Pancreas (tissue), 10 donors: ENCODE measurements around the gene SCRT2. TPM values are rescaled to one million over a fixed set of nuclear protein-coding genes. Genes with fewer than 3 reads are reported as not detected.

ENCODE experiments used
- ATAC-seq, 4 donors: fragments of 200-7000 bp; cut with Tn5 transposase; one replicate each; pipeline versions ENCODE4 v1.8.0 to v1.9.1; 2020; ENCODE audit warnings: mild to moderate bottlenecking in 4 of 4, moderate library complexity in 4 of 4
- DNase-seq, 6 donors: peaks; one replicate each; pipeline ENCODE4 v3.0.0-alpha.2; 2020
- FAIRE-seq: peaks from 2 replicates; lab custom pipeline; 2012; peaks lifted over from hg19 to GRCh38; lab: Jason Lieb, UNC
- H3K27ac ChIP-seq, 4 donors: fragments of 200-600 bp; sonication (generic); 1 replicate in 3 of 4; 2 replicates in 1 of 4; pipeline versions ENCODE4 v1.5.0 to v1.8.0; 2020
- H3K27me3 ChIP-seq, 4 donors: fragments of 200-600 bp; one replicate each; pipeline ENCODE4 v1.8.0; 2021
- H3K36me3 ChIP-seq, 3 donors: fragments of 200-600 bp; sonication (generic) in 1 of 3; one replicate each; pipeline versions ENCODE4 v1.5.0 to v1.8.0; 2020 to 2021
- H3K4me1 ChIP-seq, 3 donors: fragments of 200-600 bp; one replicate each; pipeline ENCODE4 v1.8.0; 2021
- H3K4me3 ChIP-seq, 4 donors: fragments of 200-600 bp; sonication (generic) in 2 of 4; one replicate each; pipeline versions ENCODE4 v1.5.0 to v1.8.0; 2020 to 2021
- H3K9me3 ChIP-seq, 4 donors: fragments of 200-600 bp; one replicate each; pipeline ENCODE4 v1.8.0; 2021
- WGBS, 2 donors: extraction: QIAGEN DNeasy Blood & Tissue Kit; methylation state at CpG; one replicate each; pipeline ENCODE4 v1.1.7; 2013; 5-methylcytosine and 5-hydroxymethylcytosine counted together
- intact Hi-C, 3 donors: fragments of 100-400 bp; cut with DNase I; formaldehyde crosslinking; loops; one replicate each; pipeline versions ENCODE4 v1.11.1 to v1.14.2; 2022
- polyA plus RNA-seq, 2 donors: library from polyadenylated mRNA; stranded (reverse); fragments of 200-250 nt; gene quantifications; one replicate each; pipeline ENCODE4 v1.2.3, GENCODE V29; 2013
- total RNA-seq, 6 donors: library from RNA; stranded (reverse); fragmentation: NEBNext Ultra II Directional in 4 of 6; extraction: Animal tissue kit (Norgen Biotek cat#: 25700) in 4 of 6; gene quantifications; one replicate each; pipeline versions ENCODE4 v1.2.1 to v1.2.4, GENCODE V29; 2021 to 2023
- TF ChIP-seq, protein P1 (sequence below), 4 donors: fragments of 200-600 bp; sonication (generic) in 3 of 4; IDR thresholded peaks; one replicate each; pipeline versions ENCODE4 v1.5.0 to v1.8.0; 2021; ENCODE audit warnings: antibody characterized with exemption in 4 of 4
- donor health status: healthy with polysubstance abuse.
- donor health status: DM: no; HTN: no; CAD: no; lungs with moderate emphysema.
- donor health status: DM: no; HTN: no; CAD: no.
- donor health status: control.
- donor health status: control.
- donor health status: Bipolar disorder and iron deficiency.
- donor health status: DM: yes; HTN: yes; CAD: no.
- donor health status: DM: no; HTN: no; CAD: no.
- donor health status: DM: no; HTN: no; CAD: no.
- donor health status: DM: yes; HTN: yes; CAD: no.

The SCRT2 gene
- total and polyA plus RNA-seq, 8 donors, result 0.04 to 0.63 (median 0.07) TPM; not detected in 2

DNA sequence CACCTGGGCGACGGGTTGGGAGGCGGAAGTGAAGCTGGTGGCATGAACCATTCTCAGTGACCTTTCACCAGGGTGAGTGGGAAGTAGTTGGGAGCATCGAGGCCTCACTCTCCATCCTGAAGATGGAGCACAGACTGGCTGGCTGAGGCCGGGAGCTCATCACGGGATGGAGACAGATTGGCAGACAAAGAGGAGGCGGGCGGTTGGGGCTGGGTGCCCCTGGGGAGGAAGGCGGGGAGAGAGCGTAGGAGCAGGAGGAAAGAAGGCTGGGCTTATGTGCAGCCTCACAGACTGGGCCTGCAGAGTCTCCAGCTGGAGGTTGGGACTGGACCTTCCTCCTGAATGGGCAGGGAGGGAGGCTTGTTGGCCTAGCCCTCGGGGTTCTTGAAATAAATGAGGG is 44.2 kb upstream of the SCRT2 start:
- ATAC-seq (no peak), FAIRE-seq (no peak)
- 58 to 61% methylated on average over 11 of the region's 11 CpGs for WGBS, 2 donors

DNA sequence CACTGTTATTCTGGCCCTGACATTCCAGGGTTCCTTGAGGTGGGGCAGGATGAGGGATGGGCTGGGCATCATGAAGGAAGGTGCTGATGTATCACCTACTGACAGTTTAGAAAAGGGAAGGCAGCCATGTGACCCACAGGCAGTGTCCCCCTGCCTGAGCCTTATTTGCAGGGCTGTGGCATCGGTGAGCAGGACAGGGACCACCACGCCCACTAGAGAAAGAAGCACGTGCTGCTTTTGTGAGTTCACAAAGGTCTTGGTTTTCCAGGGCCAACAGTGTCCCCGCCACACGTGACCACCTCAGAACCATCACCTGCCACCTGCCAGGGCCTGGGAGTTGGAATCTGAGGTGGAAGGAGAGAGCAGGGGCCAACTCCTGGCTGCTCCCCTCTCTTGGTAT is 43.5 kb upstream of the SCRT2 start:
- H3K4me1 ChIP-seq, result no peaks in the 10 kb centered on the region
- no peak overlapping the region for H3K27ac ChIP-seq
- FAIRE-seq, result no peak
- 62 to 85% methylated on average over 5 of the region's 5 CpGs for WGBS, 2 donors
- no peaks in the 10 kb centered on the region for H3K27me3 ChIP-seq
- H3K36me3 ChIP-seq, result no peaks in the 10 kb centered on the region
- H3K9me3 ChIP-seq, result no peaks in the 10 kb centered on the region
- DNase-seq, result no peak
- H3K4me3 ChIP-seq, result no peak overlapping the region
- TF ChIP-seq, protein P1, sequence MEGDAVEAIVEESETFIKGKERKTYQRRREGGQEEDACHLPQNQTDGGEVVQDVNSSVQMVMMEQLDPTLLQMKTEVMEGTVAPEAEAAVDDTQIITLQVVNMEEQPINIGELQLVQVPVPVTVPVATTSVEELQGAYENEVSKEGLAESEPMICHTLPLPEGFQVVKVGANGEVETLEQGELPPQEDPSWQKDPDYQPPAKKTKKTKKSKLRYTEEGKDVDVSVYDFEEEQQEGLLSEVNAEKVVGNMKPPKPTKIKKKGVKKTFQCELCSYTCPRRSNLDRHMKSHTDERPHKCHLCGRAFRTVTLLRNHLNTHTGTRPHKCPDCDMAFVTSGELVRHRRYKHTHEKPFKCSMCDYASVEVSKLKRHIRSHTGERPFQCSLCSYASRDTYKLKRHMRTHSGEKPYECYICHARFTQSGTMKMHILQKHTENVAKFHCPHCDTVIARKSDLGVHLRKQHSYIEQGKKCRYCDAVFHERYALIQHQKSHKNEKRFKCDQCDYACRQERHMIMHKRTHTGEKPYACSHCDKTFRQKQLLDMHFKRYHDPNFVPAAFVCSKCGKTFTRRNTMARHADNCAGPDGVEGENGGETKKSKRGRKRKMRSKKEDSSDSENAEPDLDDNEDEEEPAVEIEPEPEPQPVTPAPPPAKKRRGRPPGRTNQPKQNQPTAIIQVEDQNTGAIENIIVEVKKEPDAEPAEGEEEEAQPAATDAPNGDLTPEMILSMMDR (IDR thresholded peaks at IDR 0.05), result no peak
- no peak for ATAC-seq
- intact Hi-C loops, result no loop called here

More for the DNA sequence above, 44.2 kb upstream of the SCRT2 start:
- Histone ChIP-seq H3K27ac (no peak overlapping the region), H3K9me3 (no peaks in the 10 kb centered on the region), H3K27me3 (no peaks in the 10 kb centered on the region), H3K4me3 (no peak overlapping the region), H3K36me3 (no peaks in the 10 kb centered on the region), H3K4me1 (no peaks in the 10 kb centered on the region)
- no peak for DNase-seq
- intact Hi-C loops, result loop anchor here in 1 of 3 donors (10.0 kb wide), 1 partner anchor 155 kb away; no protein-coding TSS in a partner anchor
- TF ChIP-seq, protein P1 (IDR thresholded peaks at IDR 0.05), result no peak

DNA sequence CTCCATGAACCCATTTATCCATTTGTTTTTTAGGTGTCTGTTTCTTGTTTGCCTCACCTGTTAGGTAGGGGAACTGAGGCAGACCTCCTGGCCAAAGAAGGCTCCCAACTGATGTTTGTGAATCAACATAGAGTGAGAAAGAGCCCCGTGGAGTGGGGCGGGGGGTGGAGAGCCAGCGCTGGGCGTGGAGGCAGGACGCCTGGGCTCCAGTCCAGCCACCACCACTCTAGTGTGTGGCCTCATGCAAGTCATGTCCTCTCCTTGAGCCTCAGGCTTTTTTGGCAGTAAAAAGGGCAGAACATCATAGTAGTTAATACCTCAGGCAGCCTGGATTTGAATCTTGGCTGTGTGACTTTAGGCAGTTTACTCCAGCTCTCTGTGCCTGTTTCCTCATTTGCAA is 42.2 kb upstream of the SCRT2 start:
- H3K36me3 ChIP-seq, result no peaks in the 10 kb centered on the region
- intact Hi-C loops, result no loop called here
- H3K4me3 ChIP-seq, result no peak overlapping the region
- no peaks in the 10 kb centered on the region for H3K9me3 ChIP-seq
- DNase-seq, result no peak
- no peak overlapping the region for H3K27ac ChIP-seq
- ATAC-seq, result no peak
- TF ChIP-seq, protein P1 (IDR thresholded peaks at IDR 0.05), result no peak
- FAIRE-seq, result no peak
- H3K4me1 ChIP-seq, result no peaks in the 10 kb centered on the region
- 30 to 45% methylated on average over 5 of the region's 5 CpGs for WGBS, 2 donors
- H3K27me3 ChIP-seq, result peaks cover 0 to 4% (median 0%) of the 10 kb centered on the region in 4 donors

DNA sequence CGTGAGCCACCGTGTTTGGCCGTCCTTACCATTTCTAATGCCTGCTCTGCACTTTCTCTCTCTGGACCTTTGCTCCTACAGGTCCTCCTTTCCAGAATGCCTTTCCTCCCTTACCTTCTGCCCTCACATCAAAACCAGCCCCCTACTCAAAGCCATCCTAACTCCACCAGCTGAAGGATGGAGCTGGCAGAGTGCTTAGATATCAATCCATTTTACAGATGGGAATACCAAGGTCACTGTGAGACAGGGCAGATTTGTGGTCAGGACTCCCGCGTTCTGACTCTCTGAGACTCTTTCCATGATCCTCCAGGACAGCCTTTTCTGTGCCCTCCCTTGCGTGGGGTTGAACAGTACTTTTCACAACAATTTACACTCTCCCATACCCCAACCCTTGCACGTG is 41.7 kb upstream of the SCRT2 start:
- FAIRE-seq (no peak), DNase-seq (no peak), ATAC-seq (no peak)
- no peaks in the 10 kb centered on the region for H3K9me3 ChIP-seq
- TF ChIP-seq, protein P1 (IDR thresholded peaks at IDR 0.05), result no peak
- H3K27ac ChIP-seq, result no peak overlapping the region
- H3K4me1 ChIP-seq, result no peaks in the 10 kb centered on the region
- peaks cover 0 to 4% (median 0%) of the 10 kb centered on the region in 4 donors for H3K27me3 ChIP-seq
- intact Hi-C loops, result no loop called here
- no peaks in the 10 kb centered on the region for H3K36me3 ChIP-seq
- no peak overlapping the region for H3K4me3 ChIP-seq
- WGBS, 2 donors, result 62 to 76% methylated on average over 7 of the region's 7 CpGs

DNA sequence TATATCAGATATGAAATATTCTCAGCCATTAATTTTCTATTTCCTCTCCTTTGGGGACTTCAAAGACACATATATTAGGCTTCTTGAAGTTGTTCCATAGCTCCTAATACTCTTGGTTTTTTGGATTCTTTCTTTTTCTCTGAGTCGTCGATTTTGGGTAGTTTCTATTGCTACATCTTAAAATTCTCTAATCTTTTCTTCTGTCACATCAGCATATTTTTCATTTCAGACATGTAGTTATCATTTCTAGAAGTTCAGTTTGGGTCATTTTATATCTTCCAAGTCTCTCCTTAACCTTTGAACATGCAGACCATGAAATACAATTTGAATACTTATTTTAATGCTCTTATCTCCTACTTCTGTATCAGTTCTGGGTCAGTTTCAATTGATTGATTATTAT is 38.9 kb upstream of the SCRT2 start:
- H3K4me3 ChIP-seq, result no peak overlapping the region
- H3K9me3 ChIP-seq, result no peaks in the 10 kb centered on the region
- no peaks in the 10 kb centered on the region for H3K36me3 ChIP-seq
- TF ChIP-seq, protein P1 (IDR thresholded peaks at IDR 0.05), result no peak
- no peak for DNase-seq
- peaks cover 0 to 4% (median 0%) of the 10 kb centered on the region in 3 donors for H3K4me1 ChIP-seq
- no peak for FAIRE-seq
- H3K27me3 ChIP-seq, result peaks cover 0 to 8% (median 0%) of the 10 kb centered on the region in 4 donors
- intact Hi-C loops, result no loop called here
- no peak overlapping the region for H3K27ac ChIP-seq
- no peak for ATAC-seq
- WGBS, 2 donors, result 74 to 84% methylated on average over 2 of the region's 2 CpGs
